GM18870 (cell line): Measurements from ENCODE around the gene WWOX.

Experiments
- ATAC-seq: cut with Tn5 transposase; IDR thresholded peaks from one replicate; pipeline ENCODE4 v1.9.1; 2021; ENCODE audit warnings: moderate library complexity; ENCODE audit not compliant: unreplicated experiment

Gene WWOX

GRCh38 chr16:78866521-78866920 lies 767.1 kb downstream of the WWOX start:
- ATAC-seq = no peak

DNA sequence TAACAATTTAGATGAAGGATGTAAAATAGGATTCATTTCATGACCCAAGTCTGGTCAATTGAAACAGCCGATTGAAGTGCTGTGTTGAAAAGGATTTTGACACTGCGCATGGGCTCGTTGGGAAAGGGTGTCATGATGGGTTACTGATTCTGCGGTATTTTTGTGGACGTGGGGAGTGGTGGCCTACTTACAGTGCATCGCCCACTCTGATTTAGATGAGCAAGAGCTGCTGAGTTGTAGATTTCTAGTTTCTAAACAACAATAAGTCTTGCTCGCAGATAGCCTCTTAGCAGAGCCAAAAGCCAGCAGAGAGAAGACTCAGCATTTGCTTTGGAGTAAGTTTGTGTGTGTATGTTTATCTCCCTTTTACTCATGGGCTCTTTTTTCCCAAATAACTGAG lies 770.0 kb downstream of the WWOX start:
- ATAC-seq = no peak

- no peak for ATAC-seq
These were observed 771.8 kb downstream of the WWOX start for GRCh38 chr16:78871241-78871640.

- ATAC-seq = no peak
These were observed 777.2 kb downstream of the WWOX start for GRCh38 chr16:78876671-78877070.

GRCh38 chr16:78877114-78877655 lies 777.7 kb downstream of the WWOX start:
- ATAC-seq = no peak

DNA sequence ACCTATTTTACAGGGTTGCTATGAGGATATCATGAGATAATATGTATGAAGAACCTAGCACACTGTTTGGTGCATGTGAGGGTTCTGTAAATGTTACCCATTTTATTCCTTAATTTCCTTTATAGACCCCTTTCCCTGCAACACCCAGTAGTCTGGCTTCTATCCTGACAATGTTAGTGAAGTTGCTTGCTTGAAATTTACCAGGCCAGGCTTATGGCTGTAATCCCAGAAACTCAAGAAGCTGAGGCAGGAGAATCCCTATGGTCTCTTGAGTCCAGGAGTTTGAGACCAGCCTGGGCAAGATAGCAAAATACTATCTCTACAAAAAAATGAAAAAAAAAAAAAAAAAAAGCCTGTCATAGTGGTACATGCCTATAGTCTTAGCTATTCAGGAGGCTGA lies 779.1 kb downstream of the WWOX start:
- no peak for ATAC-seq

DNA sequence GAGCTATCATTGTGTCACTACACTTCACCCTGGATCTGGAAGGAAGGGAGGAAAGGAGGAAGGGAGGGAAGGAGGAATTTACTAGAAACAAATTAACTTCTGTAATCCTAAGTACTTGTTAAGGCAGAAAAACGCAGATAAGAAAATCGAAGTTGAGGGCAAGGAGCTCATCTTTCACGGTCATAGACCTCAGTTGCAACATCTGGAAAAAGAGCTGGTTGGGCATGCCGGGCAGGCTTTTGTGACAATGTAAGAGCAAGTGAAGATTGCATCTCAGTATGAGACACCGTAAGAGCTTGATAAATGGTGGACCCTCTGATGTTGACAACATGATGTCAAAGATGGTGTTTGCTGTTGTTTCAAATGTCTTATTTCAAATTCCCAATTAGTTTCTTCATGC lies 779.6 kb downstream of the WWOX start:
- ATAC-seq = no peak

- ATAC-seq = no peak
These were observed 782.7 kb downstream of the WWOX start for GRCh38 chr16:78882150-78882549.

- ATAC-seq = no peak
These were observed 783.3 kb downstream of the WWOX start for GRCh38 chr16:78882751-78883150.

DNA sequence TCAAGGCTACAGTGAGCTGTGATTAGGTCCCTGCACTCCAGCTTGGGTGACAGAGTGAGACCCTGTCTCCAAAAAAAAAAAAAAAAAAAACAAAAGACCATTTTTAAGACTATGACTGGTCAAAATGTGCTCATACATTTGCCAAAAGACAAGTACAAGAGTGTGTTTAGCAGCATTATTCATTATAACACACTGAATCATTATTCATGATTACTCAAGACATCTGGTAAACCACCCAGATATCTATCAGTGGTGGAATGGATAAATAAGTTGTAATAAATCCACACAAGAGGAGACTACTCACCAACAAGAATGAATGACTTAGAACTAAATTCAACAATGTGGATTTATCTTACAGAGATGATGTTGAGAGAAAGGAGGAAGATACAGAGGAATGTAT lies 784.8 kb downstream of the WWOX start:
- ATAC-seq = no peak

- no peak for ATAC-seq
These were observed 789.9 kb downstream of the WWOX start for GRCh38 chr16:78889346-78889745.

DNA sequence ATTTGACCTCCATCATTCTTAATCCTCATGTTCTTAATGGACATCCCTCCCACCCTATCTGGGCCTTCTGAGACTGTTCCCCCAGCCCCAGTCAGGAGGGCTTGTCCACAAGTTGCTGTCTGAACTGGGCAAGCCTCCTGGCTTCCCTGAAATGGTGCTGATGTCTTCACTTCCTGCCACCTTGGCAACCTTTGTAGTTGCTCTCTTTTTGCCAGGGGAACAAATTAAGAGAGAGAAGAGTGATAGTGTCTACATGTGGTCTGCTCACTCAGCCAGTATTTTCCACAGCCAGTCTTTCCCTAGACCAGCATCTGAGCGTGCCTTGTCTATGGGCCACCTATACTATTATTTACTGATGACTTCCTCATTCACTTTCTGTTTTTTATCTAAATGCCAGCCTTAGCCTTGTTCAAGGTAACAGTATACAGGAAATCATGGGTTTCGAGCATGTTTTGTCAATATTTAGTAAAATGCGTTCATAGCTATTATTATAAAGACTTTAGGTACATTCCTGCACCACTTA lies 791.0 kb downstream of the WWOX start:
- no peak for ATAC-seq

GRCh38 chr16:78892951-78893733 lies 793.7 kb downstream of the WWOX start:
- ATAC-seq = no peak

DNA sequence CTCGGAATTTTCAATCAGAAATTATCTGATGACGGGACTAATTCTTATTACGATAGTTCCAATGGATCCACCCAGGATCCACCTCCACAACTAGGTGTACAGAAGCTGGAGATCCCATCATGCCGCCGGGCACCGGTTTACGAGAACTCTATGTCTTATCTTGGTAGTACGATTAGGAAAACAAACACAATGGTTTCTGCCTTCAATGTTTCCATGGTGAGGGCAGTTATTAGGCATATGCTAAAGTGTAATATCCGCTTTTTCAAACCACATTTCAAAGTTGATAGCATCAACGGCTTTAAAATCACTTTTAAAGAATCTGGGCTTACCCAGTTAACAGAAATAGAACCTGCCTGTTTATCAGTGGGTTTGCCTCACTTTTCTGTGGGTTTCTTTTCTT lies 795.4 kb downstream of the WWOX start:
- ATAC-seq = no peak

GRCh38 chr16:78895681-78896080 lies 796.2 kb downstream of the WWOX start:
- ATAC-seq = no peak

- no peak for ATAC-seq
These were observed 796.8 kb downstream of the WWOX start for GRCh38 chr16:78896280-78896679.

DNA sequence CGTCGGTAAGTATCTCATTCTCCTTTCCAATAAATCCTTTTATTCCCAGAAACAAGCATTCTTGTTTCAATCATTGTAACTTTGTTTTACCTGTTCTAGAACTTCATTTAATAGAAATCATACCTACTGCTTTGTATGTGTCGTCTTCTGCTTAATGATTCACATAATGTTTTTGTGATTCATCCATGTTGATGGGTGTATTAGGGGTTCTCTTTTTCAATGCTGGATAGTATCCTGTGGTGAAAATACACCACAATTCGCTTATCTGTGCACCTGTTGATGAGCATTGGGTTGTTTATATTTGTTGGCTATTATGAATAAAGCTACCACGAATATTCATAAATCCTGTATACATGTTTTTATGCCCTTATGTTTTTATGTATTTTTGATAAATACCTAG lies 797.8 kb downstream of the WWOX start:
- no peak for ATAC-seq

DNA sequence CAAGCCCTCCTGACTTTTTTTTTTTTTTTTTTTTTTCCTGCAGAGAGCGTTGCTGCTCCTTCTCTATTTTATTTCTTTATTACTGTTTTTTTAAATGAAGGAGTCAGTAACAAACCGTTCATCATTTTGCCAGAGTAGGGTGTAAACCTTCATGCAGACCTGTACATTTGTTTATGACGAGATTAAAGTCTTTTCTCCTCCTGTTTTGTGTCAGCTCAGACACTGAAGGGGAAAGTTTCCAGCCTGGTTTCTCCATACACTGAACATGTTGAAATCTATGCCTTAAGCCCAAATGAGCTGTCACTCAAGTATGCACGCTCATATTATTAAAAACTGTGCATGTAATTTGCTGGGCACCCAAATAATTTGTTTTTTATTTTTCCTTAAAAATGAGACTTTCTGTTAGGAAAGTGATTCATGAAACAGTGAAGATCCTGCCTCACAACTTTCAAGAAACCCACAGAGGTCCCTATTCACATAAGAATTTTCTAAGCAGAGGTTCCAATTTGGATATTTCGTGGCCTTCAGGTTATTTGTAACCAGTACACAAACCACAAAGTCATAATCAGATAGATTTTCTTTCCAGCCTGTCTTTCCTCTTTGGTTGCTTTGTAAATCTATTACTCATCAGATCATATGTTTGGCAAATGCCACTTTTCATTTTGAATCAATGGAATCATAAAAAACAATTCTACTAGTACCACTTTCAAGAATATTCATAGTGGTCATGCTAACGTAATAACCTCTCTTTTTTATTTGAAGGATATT lies 800.8 kb downstream of the WWOX start:
- ATAC-seq = no peak

- ATAC-seq = no peak
These were observed 801.5 kb downstream of the WWOX start for GRCh38 chr16:78900966-78901365.

GRCh38 chr16:78902321-78902720 lies 802.9 kb downstream of the WWOX start:
- ATAC-seq = no peak

DNA sequence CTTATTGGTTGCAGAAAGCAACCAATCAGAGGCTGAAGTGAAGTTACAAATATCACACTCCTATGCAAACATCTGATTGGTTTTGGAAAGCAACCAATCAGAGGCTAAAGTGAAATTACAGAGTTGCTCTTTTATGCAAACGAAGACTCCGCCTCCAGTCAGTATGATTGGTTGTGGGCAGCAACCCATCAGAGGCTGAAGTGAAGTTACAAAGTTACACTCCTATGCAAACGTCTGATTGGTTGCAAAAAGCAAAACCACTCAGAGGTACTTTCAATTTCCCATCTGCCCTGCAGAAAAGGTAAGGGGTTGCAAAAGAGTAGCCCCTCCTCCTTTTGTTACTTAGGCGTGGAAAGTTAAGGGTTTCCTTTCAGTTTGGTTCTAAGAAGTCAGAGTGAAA lies 803.8 kb downstream of the WWOX start:
- ATAC-seq = no peak

GRCh38 chr16:78903843-78904242 lies 804.4 kb downstream of the WWOX start:
- ATAC-seq = no peak
